Middle frontal gyrus (tissue), 1 donor: Measurements from ENCODE around the gene SCD5.
A peak's percentile ranks its signal among the peaks of the same experiment; 100 is the strongest.

Source experiments
- DNase-seq: peaks from one replicate; pipeline ENCODE4 v3.0.0-alpha.2; 2015; ENCODE audit warnings: low spot score; ENCODE audit errors: extremely low spot score

SCD5 gene

DNA sequence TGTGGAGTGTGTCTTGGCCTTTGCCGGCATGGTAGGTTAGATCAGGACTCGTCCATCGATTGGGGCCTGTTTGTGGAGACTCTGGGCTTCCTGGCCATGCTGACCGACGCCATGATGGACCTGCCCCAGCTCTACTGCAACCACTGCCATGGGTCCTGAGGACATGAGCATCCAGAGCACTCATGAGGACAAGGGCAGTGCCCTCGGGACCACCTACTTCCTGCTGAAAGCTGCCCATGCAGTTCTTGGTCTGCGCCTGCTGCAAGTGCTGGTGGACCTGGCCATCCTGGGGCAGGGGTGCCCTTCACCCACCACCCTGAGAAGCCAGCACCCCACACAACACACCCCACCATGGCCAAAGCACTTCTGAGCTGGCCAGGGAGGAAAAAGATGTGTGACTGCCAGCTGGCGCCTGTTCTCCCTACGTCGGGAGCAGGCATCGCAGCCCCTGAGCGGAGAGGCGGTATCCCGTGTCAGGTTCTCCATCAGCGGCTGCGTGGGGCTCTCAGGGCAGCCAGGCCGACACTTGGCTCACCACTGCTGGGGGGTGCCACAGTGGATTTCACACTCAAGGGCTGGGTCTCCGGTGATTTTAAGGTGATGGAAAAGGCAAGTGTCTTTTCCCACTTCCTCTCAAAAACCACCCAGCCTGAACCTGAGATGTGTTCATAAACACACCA, 106.4 kb downstream of the SCD5 start:
- DNase-seq, result no peak

DNA sequence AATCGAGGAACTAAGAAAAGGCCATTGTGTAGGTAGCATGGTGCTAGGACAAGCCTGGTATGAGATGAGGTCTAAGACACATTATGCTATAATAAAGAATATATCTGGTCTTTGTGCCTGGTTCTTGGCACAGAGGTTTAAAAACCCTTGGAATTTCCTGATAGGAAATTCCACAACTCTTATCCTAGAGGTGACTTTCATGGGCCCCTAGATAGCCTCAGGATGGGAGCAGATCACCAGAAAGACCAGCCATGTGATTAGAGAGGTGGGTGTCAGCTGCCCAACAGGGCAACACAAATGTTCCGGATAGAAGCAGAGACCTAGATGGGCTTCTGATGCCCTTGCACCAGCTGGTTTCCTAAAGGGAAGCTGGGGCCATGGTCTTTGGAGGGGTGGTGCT, 107.2 kb downstream of the SCD5 start:
- no peak for DNase-seq

- no peak for DNase-seq
Observed at GRCh38 chr4:82688091-82688795, 110.4 kb downstream of the SCD5 start.

DNA sequence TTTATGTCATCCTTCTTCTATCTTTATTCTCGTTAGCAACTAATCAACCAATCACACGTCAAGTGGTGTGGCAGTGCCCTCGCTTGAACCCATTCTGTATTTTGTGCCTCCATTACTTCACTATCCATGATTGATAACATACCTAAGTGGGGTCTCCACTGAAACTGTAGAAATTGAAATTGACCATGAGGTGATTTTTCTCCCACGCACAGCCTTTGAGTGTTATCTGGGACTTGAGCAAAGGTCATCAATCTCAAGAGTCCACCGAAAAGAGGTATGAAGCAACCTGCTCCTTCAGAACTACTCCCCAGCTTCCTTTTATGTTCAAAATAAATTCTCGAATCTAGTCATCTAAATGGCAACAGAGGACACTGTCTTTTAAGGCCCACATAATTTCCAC, 111.1 kb downstream of the SCD5 start:
- no peak for DNase-seq

- DNase-seq, result no peak
Observed at GRCh38 chr4:82681754-82682153, 116.8 kb downstream of the SCD5 start.

GRCh38 chr4:82680834-82681233, 117.8 kb downstream of the SCD5 start:
- DNase-seq, result no peak

GRCh38 chr4:82679531-82679930, 119.1 kb downstream of the SCD5 start:
- no peak for DNase-seq

DNA sequence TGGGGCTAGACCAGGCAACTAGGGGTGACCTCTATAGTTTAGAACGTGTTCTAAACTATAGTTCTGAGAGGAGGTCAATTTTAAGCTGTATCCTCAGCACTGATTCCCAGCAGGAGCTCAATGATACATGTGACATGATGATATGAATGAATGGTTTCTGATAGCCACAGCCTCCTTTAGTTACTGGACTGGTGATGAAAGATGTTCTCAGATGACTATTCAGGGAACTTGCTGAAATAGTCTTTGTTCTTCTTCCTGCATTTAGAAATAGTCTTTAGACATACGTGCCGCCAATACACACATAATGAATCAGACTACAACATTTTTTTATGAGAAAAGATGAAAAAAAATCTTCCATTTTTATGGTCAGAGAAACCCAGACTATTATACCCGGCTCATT, 120.5 kb downstream of the SCD5 start:
- no peak for DNase-seq

DNA sequence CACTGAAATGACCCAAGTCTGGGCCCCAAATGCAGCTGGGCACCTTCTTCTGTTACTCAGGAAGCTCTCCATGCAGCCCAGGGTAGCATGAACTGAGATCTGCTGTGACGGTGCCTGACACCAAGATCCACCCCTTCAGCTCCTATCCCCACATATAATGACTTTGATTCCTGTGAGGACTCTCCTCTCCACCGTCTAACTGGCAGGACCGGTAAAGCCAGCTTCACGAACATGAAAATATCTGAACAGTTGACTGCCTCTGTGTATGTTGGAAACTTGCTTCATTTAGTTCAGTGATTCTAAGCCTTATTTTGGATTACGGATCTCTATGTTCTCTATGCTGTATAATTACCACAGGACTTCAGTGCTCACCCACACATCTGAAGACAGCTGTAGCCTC, 121.3 kb downstream of the SCD5 start:
- peak; percentile 19 for DNase-seq

- no peak for DNase-seq
Observed at GRCh38 chr4:82667761-82668480, 130.7 kb downstream of the SCD5 start.

DNA sequence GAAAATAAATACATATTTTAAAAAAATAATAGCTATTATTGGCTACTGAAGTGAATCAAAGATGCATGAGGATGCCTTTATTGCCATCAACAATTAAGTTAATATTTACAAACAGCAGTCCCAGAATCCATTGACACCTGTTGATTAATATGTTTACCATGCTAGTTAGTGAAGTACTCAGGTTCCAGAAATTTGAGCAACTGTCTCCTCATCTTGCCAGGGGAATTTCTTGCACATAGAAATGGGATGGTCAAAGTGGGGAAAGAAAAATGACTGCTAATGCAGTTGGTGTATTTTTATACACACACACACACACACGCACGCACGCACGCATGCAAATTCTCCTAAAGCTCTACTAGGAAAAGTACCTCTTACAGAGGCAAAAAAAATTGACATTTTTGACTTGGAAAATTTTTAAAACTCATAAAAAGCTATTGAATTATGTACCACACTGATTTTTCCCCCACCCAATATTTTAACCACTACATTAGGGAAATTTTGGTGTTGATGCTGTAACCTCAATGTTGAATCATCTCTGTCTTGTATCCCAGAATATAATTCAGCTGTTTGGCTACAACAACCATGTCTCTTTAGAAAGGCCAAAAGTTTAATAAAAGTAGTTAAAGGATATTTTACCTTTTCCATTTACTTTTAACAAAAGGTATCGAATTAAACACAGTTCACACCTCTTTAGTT, 131.5 kb downstream of the SCD5 start:
- no peak for DNase-seq

GRCh38 chr4:82661181-82661992, 137.2 kb downstream of the SCD5 start:
- DNase-seq, result no peak

DNA sequence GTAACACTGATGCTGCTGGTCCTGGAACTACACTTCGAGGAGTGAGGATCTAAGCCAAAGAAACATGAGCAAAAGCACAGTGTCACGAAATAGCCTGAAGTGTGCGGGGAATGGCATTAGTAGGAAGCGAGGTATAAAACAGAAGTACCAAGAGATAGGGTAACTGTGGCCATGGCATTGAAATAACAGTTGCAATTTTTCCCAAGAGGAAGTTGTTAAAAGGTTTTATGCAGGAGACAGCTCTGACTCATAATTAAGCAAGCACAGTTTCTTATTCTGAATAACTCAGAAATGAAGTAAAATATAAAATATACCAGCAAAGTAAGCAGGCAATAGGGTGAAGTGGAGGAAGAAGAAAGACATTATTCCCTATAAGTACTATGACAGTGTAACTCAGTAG, 146.5 kb downstream of the SCD5 start:
- DNase-seq, result no peak

DNA sequence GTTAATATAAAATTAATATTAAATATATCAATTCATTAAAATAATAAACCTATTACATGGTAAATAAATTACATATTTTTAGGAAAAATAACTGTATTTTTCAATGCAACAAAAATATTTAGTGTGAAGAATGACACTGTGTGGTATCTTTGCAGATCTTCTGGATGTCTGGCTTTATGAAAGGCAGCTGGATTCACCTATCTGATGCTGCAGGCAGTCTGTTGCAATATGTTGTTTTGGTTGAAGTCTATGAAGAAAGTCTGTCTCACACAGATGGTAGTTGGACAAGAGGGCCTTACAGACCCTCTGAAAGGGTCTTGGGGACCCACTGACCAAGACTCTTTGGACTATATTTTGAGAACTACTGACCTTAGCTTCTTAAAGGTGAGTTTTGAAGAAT, 147.7 kb downstream of the SCD5 start:
- DNase-seq, result no peak

- DNase-seq, result no peak
Observed at GRCh38 chr4:82648356-82648755, 150.2 kb downstream of the SCD5 start.

DNA sequence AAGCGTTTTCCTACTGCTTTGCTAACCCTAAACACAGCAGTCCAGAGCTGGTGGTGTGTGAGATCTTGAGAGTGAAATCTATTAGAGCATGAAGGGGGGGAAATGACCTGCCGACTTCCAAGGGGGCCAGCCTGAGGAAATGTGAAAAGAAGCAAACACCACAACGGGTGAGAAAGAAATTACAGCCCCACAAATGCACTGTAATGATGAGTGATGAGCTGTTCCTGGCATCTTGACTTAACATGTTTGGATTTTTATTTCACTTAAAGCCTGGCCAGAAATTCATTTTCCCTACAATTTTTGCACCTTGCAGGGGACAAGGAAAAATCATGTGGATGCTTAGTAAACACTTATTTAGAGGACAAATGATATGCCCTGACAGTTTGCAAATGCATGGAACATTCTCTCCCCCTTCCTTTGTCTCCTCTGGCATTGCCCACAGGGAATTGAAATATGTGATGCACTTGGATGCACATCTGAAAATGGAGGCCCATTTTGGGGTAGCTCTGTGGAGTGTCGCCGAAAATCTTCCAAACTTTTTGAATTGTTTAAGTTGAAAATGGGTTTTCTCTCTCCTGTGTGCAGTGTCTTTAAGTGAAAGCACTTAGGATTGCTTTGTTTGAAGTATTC, 152.5 kb downstream of the SCD5 start:
- no peak for DNase-seq

GRCh38 chr4:82644734-82645126, 153.9 kb downstream of the SCD5 start:
- DNase-seq, result no peak

DNA sequence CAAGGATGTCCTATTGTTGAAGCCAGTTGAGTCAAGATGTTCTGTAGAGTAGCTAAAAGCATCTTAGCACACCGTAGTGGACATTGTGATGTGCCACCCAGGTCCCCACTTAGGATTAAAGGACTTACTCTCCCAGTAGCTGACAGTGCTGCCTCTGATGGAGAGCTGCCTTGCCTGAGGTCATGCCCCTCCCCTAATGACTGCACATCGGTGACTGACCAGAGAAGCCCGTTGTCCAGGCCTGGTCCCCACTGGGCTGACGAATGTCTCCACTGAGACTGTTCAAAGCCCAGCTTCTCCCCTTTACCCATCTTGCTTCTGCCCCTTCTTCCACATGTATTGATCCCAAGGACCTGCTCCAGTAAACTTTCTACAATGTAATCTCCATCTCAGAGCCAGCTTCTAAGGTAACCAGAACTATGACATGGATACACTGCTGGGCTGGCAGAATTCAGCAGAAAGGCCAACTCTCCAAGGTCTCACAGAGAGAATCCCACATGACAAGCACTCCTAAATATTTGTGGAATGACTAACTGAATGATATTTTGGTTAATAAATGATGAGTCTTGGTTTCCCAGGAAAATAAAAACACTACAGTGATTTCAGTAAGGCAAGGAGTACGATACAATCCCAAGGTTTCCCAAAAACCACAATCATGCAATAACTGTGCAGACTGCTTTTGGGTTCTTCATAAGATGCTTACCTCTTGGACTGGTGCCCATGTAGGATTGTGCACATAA, 154.4 kb downstream of the SCD5 start:
- no peak for DNase-seq

DNA sequence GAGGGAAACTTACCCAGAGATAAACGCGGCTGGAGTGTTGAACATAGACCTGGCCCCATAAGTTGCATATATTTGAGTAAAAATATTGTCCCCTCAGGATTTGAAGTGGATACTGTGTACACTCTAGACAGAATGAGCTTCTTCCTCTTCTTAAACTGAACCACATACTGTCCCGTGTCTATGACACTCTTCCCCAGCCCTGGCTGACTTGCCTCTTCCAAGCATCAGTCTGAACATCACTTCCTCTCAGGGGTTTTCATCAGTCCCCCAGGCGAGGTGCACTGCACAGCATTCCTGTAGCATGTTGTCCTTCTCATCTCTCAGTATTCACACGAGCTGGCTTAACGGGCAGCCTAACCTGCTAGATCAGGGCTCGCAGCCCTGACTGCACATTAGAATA, 156.3 kb downstream of the SCD5 start:
- DNase-seq, result no peak

- DNase-seq, result no peak
Observed at GRCh38 chr4:82640540-82640939, 158.1 kb downstream of the SCD5 start.
